H1 (cell line): ENCODE measurements around the gene HS6ST1. TPM values are rescaled to one million over a fixed set of nuclear protein-coding genes. Genes with fewer than 3 reads are reported as not detected.

Experiments
- CTCF ChIA-PET: fragments of 300-600 bp; sonication (Branson Sonifier 250); formaldehyde crosslinking; loops from one replicate; lab custom pipeline; 2021; ENCODE audit not compliant: partially characterized antibody; lab: Charles Lee
- POLR2A ChIA-PET: fragments of 300-600 bp; sonication (Branson Sonifier 250); formaldehyde crosslinking; loops from one replicate; lab custom pipeline; 2021; ENCODE audit warnings: inconsistent platforms; ENCODE audit not compliant: partially characterized antibody; lab: Charles Lee
- DNase-seq, 2 experiments: peaks; one replicate each; pipeline versions ENCODE4 v3.0.0 to v3.0.0-alpha.2; 2010 to 2022; ENCODE audit warnings: low spot score in 2 of 2, low read depth in 1 of 2, mixed read lengths in 1 of 2
- FAIRE-seq: peaks from 2 replicates; lab custom pipeline; 2011; peaks lifted over from hg19 to GRCh38; lab: Jason Lieb, UNC
- H2AFZ ChIP-seq: 2 replicates; pipeline ENCODE4 v1.8.1; 2012; ENCODE audit warnings: low read length, inconsistent platforms
- H2AK5ac ChIP-seq: 2 replicates; pipeline ENCODE4 v1.6.1; 2013; ENCODE audit warnings: low read depth, low read length
- H2BK120ac ChIP-seq: replicated peaks from 2 replicates; pipeline ENCODE3; 2013; ENCODE audit warnings: low read depth, low read length, inconsistent platforms
- H2BK12ac ChIP-seq: 2 replicates; pipeline ENCODE4 v1.6.1; 2013; ENCODE audit warnings: low read depth, low read length
- H2BK15ac ChIP-seq: 2 replicates; pipeline ENCODE4 v1.6.1; 2013; ENCODE audit warnings: low read length
- H2BK20ac ChIP-seq: 2 replicates; pipeline ENCODE4 v1.6.1; 2013; ENCODE audit warnings: low read length
- H2BK5ac ChIP-seq: 2 replicates; pipeline ENCODE4 v1.6.1; 2013; ENCODE audit warnings: low read depth, low read length
- H3K14ac ChIP-seq: 2 replicates; pipeline ENCODE4 v1.6.1; 2013; ENCODE audit warnings: inconsistent platforms; ENCODE audit not compliant: insufficient read length
- H3K18ac ChIP-seq: 2 replicates; pipeline ENCODE4 v1.6.1; 2013; ENCODE audit warnings: low read length; ENCODE audit errors: extremely low read depth
- H3K23ac ChIP-seq: 2 replicates; pipeline ENCODE4 v1.6.1; 2013; ENCODE audit warnings: inconsistent platforms; ENCODE audit not compliant: insufficient read length
- H3K23me2 ChIP-seq: 2 replicates; pipeline ENCODE4 v1.6.1; 2013; ENCODE audit warnings: low read depth, low read length
- H3K27ac ChIP-seq: 2 replicates; pipeline ENCODE4 v1.6.1; 2011; ENCODE audit warnings: low read depth, low read length, inconsistent platforms
- H3K27me3 ChIP-seq, 4 experiments: replicated peaks in 1 of 4; 1 replicate in 1 of 4; 2 replicates in 3 of 4; pipeline versions ENCODE4 v1.6.1 to v1.8.1; 2011 to 2013; ENCODE audit warnings: low read length in 3 of 4, mild to moderate bottlenecking in 3 of 4, inconsistent platforms in 2 of 4, mixed read lengths in 2 of 4, moderate library complexity in 1 of 4; ENCODE audit not compliant: control insufficient read depth in 3 of 4, insufficient read depth in 3 of 4; ENCODE audit errors: extremely low read depth in 1 of 4
- H3K36me3 ChIP-seq, 4 experiments: 2 replicates each; pipeline versions ENCODE4 v1.6.1 to v1.8.1; 2011 to 2013; ENCODE audit warnings: mild to moderate bottlenecking in 4 of 4, low read length in 3 of 4, moderate library complexity in 2 of 4, control low read depth in 1 of 4, inconsistent platforms in 1 of 4; ENCODE audit not compliant: insufficient read depth in 4 of 4, control insufficient read depth in 2 of 4
- H3K4ac ChIP-seq: replicated peaks from 2 replicates; pipeline ENCODE3; 2013; ENCODE audit warnings: low read length, low read depth, mixed read lengths, inconsistent platforms; ENCODE audit not compliant: insufficient read length
- H3K4me1 ChIP-seq, 4 experiments: replicated peaks in 1 of 4; 1 replicate in 1 of 4; 2 replicates in 3 of 4; pipeline versions ENCODE4 v1.6.1 to v1.8.1; 2011 to 2013; ENCODE audit warnings: low read length in 3 of 4, inconsistent platforms in 2 of 4, mixed read lengths in 1 of 4; ENCODE audit not compliant: insufficient read depth in 4 of 4, control insufficient read depth in 3 of 4
- H3K4me2 ChIP-seq, 2 experiments: 2 replicates each; pipeline versions ENCODE4 v1.6.1 to v1.8.1; 2011 to 2013; ENCODE audit warnings: low read depth in 2 of 2, low read length in 2 of 2, control low read depth in 1 of 2, inconsistent platforms in 1 of 2, mild to moderate bottlenecking in 1 of 2; ENCODE audit not compliant: insufficient read depth in 1 of 2
- H3K4me3 ChIP-seq, 4 experiments: fragments of 200-600, 300-600 bp in 1 of 4; sonication (generic), shearing (Covaris generic), sonication (Bioruptor Twin) in 1 of 4; 2 replicates each; pipeline versions ENCODE4 v1.5.1 to v1.8.1; 2011 to 2016; ENCODE audit warnings: low read length in 4 of 4, low read depth in 3 of 4, control low read depth in 2 of 4, inconsistent platforms in 2 of 4, mild to moderate bottlenecking in 2 of 4, mixed read lengths in 1 of 4, moderate library complexity in 1 of 4; ENCODE audit not compliant: insufficient read depth in 2 of 4; ENCODE audit errors: extremely low read depth in 1 of 4
- H3K56ac ChIP-seq: replicated peaks from 2 replicates; pipeline ENCODE3; 2013; ENCODE audit warnings: low read depth, mild to moderate bottlenecking, mixed read lengths, low read length, inconsistent platforms; ENCODE audit not compliant: insufficient read length
- H3K79me1 ChIP-seq: 2 replicates; pipeline ENCODE4 v1.6.1; 2013; ENCODE audit warnings: low read depth, low read length, control low read depth
- H3K79me2 ChIP-seq, 2 experiments: 2 replicates each; pipeline versions ENCODE4 v1.6.1 to v1.8.1; 2012 to 2013; ENCODE audit warnings: low read length in 2 of 2, mild to moderate bottlenecking in 2 of 2, inconsistent platforms in 1 of 2; ENCODE audit not compliant: insufficient read depth in 2 of 2, control insufficient read depth in 1 of 2
- H3K9ac ChIP-seq, 4 experiments: replicated peaks in 1 of 4; 1 replicate in 1 of 4; 2 replicates in 3 of 4; pipeline versions ENCODE4 v1.6.1 to v1.8.1; 2011 to 2013; ENCODE audit warnings: low read depth in 3 of 4, low read length in 3 of 4, control low read depth in 2 of 4, mild to moderate bottlenecking in 2 of 4, moderate library complexity in 2 of 4, inconsistent platforms in 1 of 4; ENCODE audit errors: extremely low read depth in 1 of 4
- H3K9me3 ChIP-seq, 2 experiments: 2 replicates each; pipeline versions ENCODE4 v1.6.1 to v1.8.1; 2012 to 2013; ENCODE audit warnings: mild to moderate bottlenecking in 2 of 2, moderate library complexity in 2 of 2, control low read depth in 1 of 2, inconsistent platforms in 1 of 2, low read depth in 1 of 2, low read length in 1 of 2, mixed read lengths in 1 of 2; ENCODE audit not compliant: insufficient read depth in 2 of 2
- H4K20me1 ChIP-seq, 2 experiments: replicated peaks in 1 of 2; 2 replicates each; pipeline versions ENCODE3 to v1.8.1; 2011 to 2013; ENCODE audit warnings: inconsistent platforms in 2 of 2, low read length in 2 of 2, mild to moderate bottlenecking in 1 of 2; ENCODE audit not compliant: insufficient read depth in 2 of 2, control insufficient read depth in 1 of 2
- H4K5ac ChIP-seq: 2 replicates; pipeline ENCODE4 v1.6.1; 2013; ENCODE audit warnings: low read length, low read depth, mixed read lengths, inconsistent platforms; ENCODE audit not compliant: insufficient read length
- H4K8ac ChIP-seq: 2 replicates; pipeline ENCODE4 v1.8.0; 2013; ENCODE audit warnings: mild to moderate bottlenecking, moderate library complexity, low read length, inconsistent platforms; ENCODE audit not compliant: insufficient read depth; ENCODE audit errors: extremely low read depth
- H4K91ac ChIP-seq: replicated peaks from 2 replicates; pipeline ENCODE3; 2013; ENCODE audit warnings: low read length, mixed read lengths, inconsistent platforms; ENCODE audit not compliant: insufficient read length
- BRCA1 ChIP-seq: IDR thresholded peaks from 2 replicates; pipeline ENCODE4 v1.6.1; 2012; ENCODE audit warnings: low read depth, low read length, improper control_type of control experiment
- CBX5 ChIP-seq: fragments of 300-800, 300-1000 bp; sonication (generic); IDR thresholded peaks from 2 replicates; pipeline ENCODE4 v1.7.1; 2016; ENCODE audit warnings: antibody characterized with exemption, low read length, low read depth
- CTBP2 ChIP-seq: IDR thresholded peaks from 2 replicates; pipeline ENCODE4 v1.7.0; 2011; ENCODE audit warnings: borderline replicate concordance, mild to moderate bottlenecking, moderate library complexity, mixed read lengths, low read length; ENCODE audit not compliant: insufficient read depth, insufficient read length
- CTCF ChIP-seq, 3 experiments: IDR thresholded peaks; 1 replicate in 2 of 3; 2 replicates in 1 of 3; pipeline versions ENCODE4 v1.5.1 to v1.6.1; 2011; ENCODE audit warnings: low read length in 3 of 3, mild to moderate bottlenecking in 3 of 3, inconsistent platforms in 2 of 3, low read depth in 1 of 3, moderate library complexity in 1 of 3; ENCODE audit not compliant: insufficient read depth in 1 of 3; ENCODE audit errors: control extremely low read depth in 1 of 3
- E2F6 ChIP-seq: IDR thresholded peaks from 2 replicates; pipeline ENCODE4 v1.6.1; 2012; ENCODE audit warnings: inconsistent platforms
- GTF2F1 ChIP-seq: IDR thresholded peaks from 2 replicates; pipeline ENCODE4 v1.6.1; 2012; ENCODE audit warnings: low read depth, low read length, improper control_type of control experiment, borderline replicate concordance
- JUND ChIP-seq: IDR thresholded peaks from 2 replicates; pipeline ENCODE4 v1.6.1; 2011; ENCODE audit warnings: mild to moderate bottlenecking, improper control_type of control experiment, low read length
- KDM1A ChIP-seq: fragments of 200-600, 300-600 bp; sonication (generic); IDR thresholded peaks from 2 replicates; pipeline ENCODE4 v1.7.1; 2016; ENCODE audit warnings: mild to moderate bottlenecking, low read length, borderline replicate concordance
- POLR2A ChIP-seq, 2 experiments: IDR thresholded peaks; 1 replicate in 1 of 2; 2 replicates in 1 of 2; pipeline ENCODE4 v1.6.1; 2011; ENCODE audit warnings: low read depth in 2 of 2, low read length in 2 of 2, mild to moderate bottlenecking in 2 of 2; ENCODE audit errors: control extremely low read depth in 1 of 2
- TAF7 ChIP-seq: optimal IDR thresholded peaks from 2 replicates; pipeline ENCODE3; 2011; ENCODE audit warnings: low read depth, mild to moderate bottlenecking, inconsistent platforms, low read length, moderate library complexity, borderline replicate concordance
- WGBS, 2 experiments: shearing (Covaris generic) in 1 of 2; methylation state at CpG; one replicate each; pipeline versions ENCODE4 v1.1.6 to v1.1.7; 2013 to 2015; ENCODE audit warnings: low lambda C conversion rate in 2 of 2, mixed read lengths in 2 of 2, inconsistent platforms in 1 of 2, low coverage in 1 of 2, missing lambda C conversion rate in 1 of 2; ENCODE audit not compliant: insufficient replicate concordance in 2 of 2, insufficient coverage in 1 of 2, insufficient read length in 1 of 2; ENCODE audit errors: extremely low coverage in 1 of 2, missing lambda C conversion rate in 1 of 2; 5-methylcytosine and 5-hydroxymethylcytosine counted together
- polyA plus RNA-seq, 7 experiments: library from polyadenylated mRNA; depleted of rRNA in 3 of 7; stranded (reverse) in 5 of 7; unstranded in 2 of 7; fragments of >200 nt in 5 of 7; fragments of 200-250 nt in 2 of 7; gene quantifications; 1 replicate in 5 of 7; 2 replicates in 1 of 7; 4 replicates in 1 of 7; pipeline versions ENCODE4 v1.2.1 to v1.2.3, GENCODE V29; 2011 to 2013; ENCODE audit warnings: missing spikeins in 2 of 7, mixed read lengths in 2 of 7
- total RNA-seq: library from RNA; stranded (reverse); fragmentation: NEBNext Ultra II Directional; extraction: Animal tissue kit (Norgen Biotek cat#: 25700); gene quantifications from 2 replicates; pipeline ENCODE4 v1.2.1, GENCODE V29; 2021

The HS6ST1 gene
- total and polyA plus RNA-seq, 2 of the 8 experiments (the other 6 are each of a cell fraction or from before 2014, with no cell fraction given) = 37.4 to 74.6 TPM

- DNase-seq = no peak
- H2BK12ac ChIP-seq = no peak overlapping the region
- H3K4me3 ChIP-seq = no peak overlapping the region
- no peak overlapping the region for H3K14ac ChIP-seq
- no peak for FAIRE-seq
- no peak overlapping the region for H2AK5ac ChIP-seq
- H3K36me3 ChIP-seq = no peaks in the 10 kb centered on the region; a peak in 1 of 8 replicates
- H3K23ac ChIP-seq = no peak overlapping the region
- H3K18ac ChIP-seq = no peak overlapping the region
- H3K79me1 ChIP-seq = peaks cover 62% of the 10 kb centered on the region
- H3K4me1 ChIP-seq = peaks cover 0 to 41% (median 18%) of the 10 kb centered on the region in 4 experiments; a peak in 6 of 7 replicates
- WGBS, 2 experiments = 95% methylated on average over 13 of the region's 13 CpGs; no CpG with 5 or more reads in 1 of the 2 experiments
- no peak overlapping the region for H2BK20ac ChIP-seq
- H2BK5ac ChIP-seq = no peak overlapping the region
- H4K5ac ChIP-seq = no peak overlapping the region
- H3K9ac ChIP-seq = no peak overlapping the region; a peak in 1 of 7 replicates
- no peaks in the 10 kb centered on the region for H3K27me3 ChIP-seq
- H3K79me2 ChIP-seq = peaks cover 15 to 100% of the 10 kb centered on the region in 2 experiments
- H3K9me3 ChIP-seq = no peaks in the 10 kb centered on the region
- no peak overlapping the region for H3K27ac ChIP-seq
- peaks cover 60 to 69% of the 10 kb centered on the region in 2 experiments for H4K20me1 ChIP-seq
- CTCF ChIA-PET = interaction anchor here (0.8 to 1.6 kb wide), 10 partner anchors 8 to 65 kb away, joined by 3 to 5 read pairs (median 3); no protein-coding TSS in a partner anchor
- H3K4ac ChIP-seq = no peak overlapping the region
- H2AFZ ChIP-seq = no peak overlapping the region
- no peak overlapping the region for H2BK15ac ChIP-seq
- H2BK120ac ChIP-seq = no peak overlapping the region
- no peak overlapping the region for H3K4me2 ChIP-seq
- H3K23me2 ChIP-seq = no peaks in the 10 kb centered on the region
- 0 out of 2 replicates have a peak overlapping the region, but pooled peaks have one; percentile 15 for H4K8ac ChIP-seq
- POLR2A ChIA-PET = interaction anchor here (1.7 kb wide), 1 partner anchor 15 kb away, joined by 5 read pairs; no protein-coding TSS in a partner anchor
- no peak overlapping the region for H4K91ac ChIP-seq
- H3K56ac ChIP-seq = no peak overlapping the region
- no peak for TF ChIP-seq CTBP2
- no peak for TF ChIP-seq TAF7
- TF ChIP-seq E2F6 = no peak
- TF ChIP-seq CTCF (IDR thresholded peaks at IDR 0.05; ENCODE audit: control extremely low read depth in 1 of 3, insufficient read depth in 1 of 3, low read depth in 1 of 3, low read length in 3 of 3) = no peak
- TF ChIP-seq GTF2F1 = no peak
- TF ChIP-seq POLR2A (IDR thresholded peaks at IDR 0.05; ENCODE audit: control extremely low read depth in 1 of 2, low read depth in 2 of 2, low read length in 2 of 2) = no peak
- TF ChIP-seq BRCA1 = no peak
- no peak for TF ChIP-seq KDM1A
- no peak for TF ChIP-seq JUND
- TF ChIP-seq CBX5 = no peak
Measured at GRCh38 chr2:128301501-128301966, 17.1 kb downstream of the HS6ST1 start.
